ENCODE data around the gene KRTAP4-2.

The KRTAP4-2 gene

GRCh38 chr17:41147531-41148204, 30.4 kb downstream of the KRTAP4-2 start:
- no peak overlapping the region for H3K27ac ChIP-seq (replicated peaks)
- DNase-seq (ENCODE audit: low read depth in 1 of 2, low spot score in 1 of 2): no peak
- H3K4me3 ChIP-seq (replicated peaks; ENCODE audit: insufficient read depth, low read length): no peak overlapping the region

GRCh38 chr17:41145261-41145660, 32.8 kb downstream of the KRTAP4-2 start:
- TF ChIP-seq SPI1 (IDR thresholded peaks at IDR 0.05; ENCODE audit: borderline replicate concordance, low read depth): no peak
- no peak for DNase-seq (ENCODE audit: low read depth in 1 of 2, low spot score in 1 of 2)
- Histone ChIP-seq H3K27me3 (ENCODE audit: insufficient read depth, poor library complexity, severe bottlenecking) (no peaks in the 10 kb centered on the region), H3K4me3 (replicated peaks; ENCODE audit: insufficient read depth, low read length) (no peak overlapping the region), H3K27ac (replicated peaks) (no peak overlapping the region)

More at GRCh38 chr17:41147531-41148204, 30.4 kb downstream of the KRTAP4-2 start:
- peaks cover 2% of the 10 kb centered on the region for H3K27me3 ChIP-seq (ENCODE audit: insufficient read depth, poor library complexity, severe bottlenecking)
- TF ChIP-seq POLR2AphosphoS5 (IDR thresholded peaks at IDR 0.05; ENCODE audit: low read depth) (no peak), SPI1 (IDR thresholded peaks at IDR 0.05; ENCODE audit: borderline replicate concordance, low read depth) (no peak), REST (IDR thresholded peaks at IDR 0.05; ENCODE audit: insufficient replicate concordance, low read depth) (no peak), GABPA (IDR thresholded peaks at IDR 0.05; ENCODE audit: low read depth) (no peak)
- TF ChIP-seq, protein P1, sequence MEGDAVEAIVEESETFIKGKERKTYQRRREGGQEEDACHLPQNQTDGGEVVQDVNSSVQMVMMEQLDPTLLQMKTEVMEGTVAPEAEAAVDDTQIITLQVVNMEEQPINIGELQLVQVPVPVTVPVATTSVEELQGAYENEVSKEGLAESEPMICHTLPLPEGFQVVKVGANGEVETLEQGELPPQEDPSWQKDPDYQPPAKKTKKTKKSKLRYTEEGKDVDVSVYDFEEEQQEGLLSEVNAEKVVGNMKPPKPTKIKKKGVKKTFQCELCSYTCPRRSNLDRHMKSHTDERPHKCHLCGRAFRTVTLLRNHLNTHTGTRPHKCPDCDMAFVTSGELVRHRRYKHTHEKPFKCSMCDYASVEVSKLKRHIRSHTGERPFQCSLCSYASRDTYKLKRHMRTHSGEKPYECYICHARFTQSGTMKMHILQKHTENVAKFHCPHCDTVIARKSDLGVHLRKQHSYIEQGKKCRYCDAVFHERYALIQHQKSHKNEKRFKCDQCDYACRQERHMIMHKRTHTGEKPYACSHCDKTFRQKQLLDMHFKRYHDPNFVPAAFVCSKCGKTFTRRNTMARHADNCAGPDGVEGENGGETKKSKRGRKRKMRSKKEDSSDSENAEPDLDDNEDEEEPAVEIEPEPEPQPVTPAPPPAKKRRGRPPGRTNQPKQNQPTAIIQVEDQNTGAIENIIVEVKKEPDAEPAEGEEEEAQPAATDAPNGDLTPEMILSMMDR (IDR thresholded peaks at IDR 0.05; ENCODE audit: insufficient read depth, low read length): no peak

GRCh38 chr17:41144846-41145245, 33.2 kb downstream of the KRTAP4-2 start:
- DNase-seq (ENCODE audit: low read depth in 1 of 2, low spot score in 1 of 2): no peak
- Histone ChIP-seq H3K27ac (replicated peaks) (no peak overlapping the region), H3K4me3 (replicated peaks; ENCODE audit: insufficient read depth, low read length) (no peak overlapping the region), H3K27me3 (ENCODE audit: insufficient read depth, poor library complexity, severe bottlenecking) (no peaks in the 10 kb centered on the region)
- no peak for TF ChIP-seq POLR2AphosphoS5 (IDR thresholded peaks at IDR 0.05; ENCODE audit: low read depth)
- TF ChIP-seq REST (IDR thresholded peaks at IDR 0.05; ENCODE audit: insufficient replicate concordance, low read depth): no peak
- no peak for TF ChIP-seq SPI1 (IDR thresholded peaks at IDR 0.05; ENCODE audit: borderline replicate concordance, low read depth)
- no peak for TF ChIP-seq GABPA (IDR thresholded peaks at IDR 0.05; ENCODE audit: low read depth)
- TF ChIP-seq, protein P1 (IDR thresholded peaks at IDR 0.05; ENCODE audit: insufficient read depth, low read length): no peak

DNA sequence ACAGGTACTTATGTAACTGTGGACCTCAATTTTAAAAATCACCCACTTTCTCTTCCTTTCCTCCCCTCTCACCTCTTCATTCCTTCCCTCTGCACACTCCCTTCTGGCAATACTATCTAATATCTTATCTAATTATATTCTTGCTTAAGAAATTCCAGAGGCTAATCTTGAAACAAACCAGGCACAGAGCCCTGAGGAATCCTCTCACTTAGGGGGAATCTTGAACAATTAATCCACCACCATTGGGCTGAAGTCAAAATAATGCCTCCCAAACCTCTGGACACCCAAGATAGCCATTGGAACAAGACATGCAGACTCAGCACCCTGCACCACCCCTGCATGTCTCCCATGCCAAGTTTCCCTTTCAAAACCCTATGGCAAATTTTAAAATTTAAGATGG, 36.7 kb downstream of the KRTAP4-2 start:
- TF ChIP-seq, protein P1 (IDR thresholded peaks at IDR 0.05; ENCODE audit: insufficient read depth, low read length): no peak
- TF ChIP-seq REST (IDR thresholded peaks at IDR 0.05; ENCODE audit: insufficient replicate concordance, low read depth) (no peak), POLR2AphosphoS5 (IDR thresholded peaks at IDR 0.05; ENCODE audit: low read depth) (no peak), SPI1 (IDR thresholded peaks at IDR 0.05; ENCODE audit: borderline replicate concordance, low read depth) (no peak), GABPA (IDR thresholded peaks at IDR 0.05; ENCODE audit: low read depth) (no peak)
- H3K27ac ChIP-seq (replicated peaks): no peak overlapping the region
- no peaks in the 10 kb centered on the region for H3K27me3 ChIP-seq (ENCODE audit: insufficient read depth, poor library complexity, severe bottlenecking)
- DNase-seq (ENCODE audit: low read depth in 1 of 2, low spot score in 1 of 2): no peak
- no peak overlapping the region for H3K4me3 ChIP-seq (replicated peaks; ENCODE audit: insufficient read depth, low read length)
